K562 (cell line): ENCODE measurements around the gene MARCHF9. TPM values are rescaled to one million over a fixed set of nuclear protein-coding genes. Genes with fewer than 3 reads are reported as not detected.

Experiments
- ARID2 ChIP-seq: fragments of 450-650 bp; IDR thresholded peaks from 2 replicates; pipeline ENCODE4 v1.6.1; 2017; ENCODE audit warnings: antibody characterized with exemption, mild to moderate bottlenecking
- HMG20A ChIP-seq: fragments of 450-650 bp; formaldehyde crosslinking; conservative IDR thresholded peaks from 2 replicates; pipeline ENCODE4 v1.4.0; 2020; ENCODE audit warnings: mild to moderate bottlenecking, mixed read lengths
- KDM4B ChIP-seq, 2 experiments: fragments of 450-650 bp in 1 of 2; sonication (generic) in 1 of 2; IDR thresholded peaks; 2 replicates each; pipeline ENCODE4 v1.6.1; 2016 to 2017; ENCODE audit warnings: borderline replicate concordance in 2 of 2, antibody characterized with exemption in 1 of 2, low read depth in 1 of 2, mild to moderate bottlenecking in 1 of 2
- MLLT1 ChIP-seq, 2 experiments: fragments of 450-650 bp; IDR thresholded peaks; 2 replicates each; pipeline ENCODE4 v1.6.1; 2016
- NEUROD1 ChIP-seq: fragments of 150-350 bp; IDR thresholded peaks from 2 replicates; pipeline ENCODE4 v1.6.1; 2014; ENCODE audit warnings: borderline replicate concordance, low read length, low read depth; ENCODE audit not compliant: partially characterized antibody
- TRIM28 ChIP-seq: fragments of 450-650 bp; IDR thresholded peaks from 2 replicates; pipeline ENCODE4 v1.6.1; 2017
- ZBTB11 ChIP-seq, 3 experiments: fragments of 200-800 bp in 1 of 3; fragments of 250-450 bp in 1 of 3; fragments of 450-650 bp in 1 of 3; sonication (Bioruptor Pico) in 1 of 3; sonication (Bioruptor generic) in 1 of 3; formaldehyde crosslinking in 1 of 3; IDR thresholded peaks; 2 replicates each; pipeline versions ENCODE4 v1.6.1 to v1.8.0; 2016 to 2022; ENCODE audit warnings: mild to moderate bottlenecking in 2 of 3, missing genetic modification characterization in 2 of 3, missing compliant biosample characterization in 1 of 3, moderate library complexity in 1 of 3
- ZKSCAN1 ChIP-seq: fragments of 150-350 bp; IDR thresholded peaks from 2 replicates; pipeline ENCODE4 v1.6.1; 2016; ENCODE audit warnings: low read depth, low read length
- polyA plus RNA-seq, 8 experiments: library from polyadenylated mRNA; depleted of rRNA in 4 of 8; stranded (reverse) in 5 of 8; unstranded in 3 of 8; fragments of >200 nt; fragmentation: Nextera tagmentation in 2 of 8; fragmentation: Illumina TruSeq in 1 of 8; extraction: Ambion mirVana in 2 of 8; extraction: Trizol in 1 of 8; gene quantifications; 2 replicates each; pipeline versions ENCODE4 v1.2.1 to v1.2.3, GENCODE V29; 2011 to 2014; ENCODE audit warnings: inconsistent platforms in 1 of 8, missing spikeins in 1 of 8
- total RNA-seq, 7 experiments: library from RNA; depleted of rRNA in 6 of 7; stranded (reverse); fragments of >200 nt in 6 of 7; fragmentation: Illumina TruSeq in 2 of 7; extraction: Trizol in 2 of 7; gene quantifications; 2 replicates each; pipeline versions ENCODE4 v1.2.1 to v1.2.3, GENCODE V29; 2011 to 2021; ENCODE audit warnings: low replicate concordance in 1 of 7
- TF ChIP-seq, protein P1 (sequence below), 2 experiments: fragments of 450-650 bp; IDR thresholded peaks; 2 replicates each; pipeline ENCODE4 v1.6.1; 2016; ENCODE audit warnings: mild to moderate bottlenecking in 2 of 2, borderline replicate concordance in 1 of 2, low read depth in 1 of 2, moderate library complexity in 1 of 2
- TF ChIP-seq, protein P2 (sequence below): fragments of 450-650 bp; IDR thresholded peaks from 2 replicates; pipeline ENCODE4 v1.6.1; 2016; ENCODE audit warnings: missing biosample characterization, missing genetic modification characterization

The MARCHF9 gene
- total and polyA plus RNA-seq, 9 of the 15 experiments (the other 6 are each of a cell fraction or from before 2014, with no cell fraction given), result 0.80 to 12.4 (median 6.2) TPM

DNA sequence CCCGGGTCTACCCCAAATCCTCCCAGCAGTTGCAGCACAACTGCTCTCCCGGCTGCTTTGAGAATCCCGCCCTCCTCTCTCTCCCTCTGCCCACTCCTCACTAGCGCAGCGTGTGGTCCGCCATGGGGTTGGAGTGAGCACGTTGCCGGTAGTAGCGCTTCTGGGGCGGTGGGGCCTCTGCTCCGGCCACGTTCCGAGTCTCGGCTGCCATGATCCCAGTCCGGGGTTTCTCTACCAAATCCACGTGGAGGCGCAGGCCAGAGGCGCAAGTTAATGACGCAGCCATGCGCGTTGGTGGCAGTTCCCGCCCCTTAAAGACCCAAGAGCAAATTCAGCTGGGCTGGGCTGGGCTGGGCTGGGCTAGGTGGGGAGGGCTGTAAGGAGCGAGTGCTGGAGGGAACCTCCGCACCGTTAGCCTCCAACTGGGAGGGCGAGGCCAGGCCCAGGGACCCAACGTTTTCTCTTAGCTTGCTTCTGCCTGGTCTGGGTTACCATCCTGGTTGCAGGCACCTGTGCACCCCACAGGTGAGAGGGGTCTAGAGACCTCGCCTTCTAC is 17.0 kb downstream of the MARCHF9 start, which contains the start of gene METTL1 (continued):
- TF ChIP-seq, protein P1, sequence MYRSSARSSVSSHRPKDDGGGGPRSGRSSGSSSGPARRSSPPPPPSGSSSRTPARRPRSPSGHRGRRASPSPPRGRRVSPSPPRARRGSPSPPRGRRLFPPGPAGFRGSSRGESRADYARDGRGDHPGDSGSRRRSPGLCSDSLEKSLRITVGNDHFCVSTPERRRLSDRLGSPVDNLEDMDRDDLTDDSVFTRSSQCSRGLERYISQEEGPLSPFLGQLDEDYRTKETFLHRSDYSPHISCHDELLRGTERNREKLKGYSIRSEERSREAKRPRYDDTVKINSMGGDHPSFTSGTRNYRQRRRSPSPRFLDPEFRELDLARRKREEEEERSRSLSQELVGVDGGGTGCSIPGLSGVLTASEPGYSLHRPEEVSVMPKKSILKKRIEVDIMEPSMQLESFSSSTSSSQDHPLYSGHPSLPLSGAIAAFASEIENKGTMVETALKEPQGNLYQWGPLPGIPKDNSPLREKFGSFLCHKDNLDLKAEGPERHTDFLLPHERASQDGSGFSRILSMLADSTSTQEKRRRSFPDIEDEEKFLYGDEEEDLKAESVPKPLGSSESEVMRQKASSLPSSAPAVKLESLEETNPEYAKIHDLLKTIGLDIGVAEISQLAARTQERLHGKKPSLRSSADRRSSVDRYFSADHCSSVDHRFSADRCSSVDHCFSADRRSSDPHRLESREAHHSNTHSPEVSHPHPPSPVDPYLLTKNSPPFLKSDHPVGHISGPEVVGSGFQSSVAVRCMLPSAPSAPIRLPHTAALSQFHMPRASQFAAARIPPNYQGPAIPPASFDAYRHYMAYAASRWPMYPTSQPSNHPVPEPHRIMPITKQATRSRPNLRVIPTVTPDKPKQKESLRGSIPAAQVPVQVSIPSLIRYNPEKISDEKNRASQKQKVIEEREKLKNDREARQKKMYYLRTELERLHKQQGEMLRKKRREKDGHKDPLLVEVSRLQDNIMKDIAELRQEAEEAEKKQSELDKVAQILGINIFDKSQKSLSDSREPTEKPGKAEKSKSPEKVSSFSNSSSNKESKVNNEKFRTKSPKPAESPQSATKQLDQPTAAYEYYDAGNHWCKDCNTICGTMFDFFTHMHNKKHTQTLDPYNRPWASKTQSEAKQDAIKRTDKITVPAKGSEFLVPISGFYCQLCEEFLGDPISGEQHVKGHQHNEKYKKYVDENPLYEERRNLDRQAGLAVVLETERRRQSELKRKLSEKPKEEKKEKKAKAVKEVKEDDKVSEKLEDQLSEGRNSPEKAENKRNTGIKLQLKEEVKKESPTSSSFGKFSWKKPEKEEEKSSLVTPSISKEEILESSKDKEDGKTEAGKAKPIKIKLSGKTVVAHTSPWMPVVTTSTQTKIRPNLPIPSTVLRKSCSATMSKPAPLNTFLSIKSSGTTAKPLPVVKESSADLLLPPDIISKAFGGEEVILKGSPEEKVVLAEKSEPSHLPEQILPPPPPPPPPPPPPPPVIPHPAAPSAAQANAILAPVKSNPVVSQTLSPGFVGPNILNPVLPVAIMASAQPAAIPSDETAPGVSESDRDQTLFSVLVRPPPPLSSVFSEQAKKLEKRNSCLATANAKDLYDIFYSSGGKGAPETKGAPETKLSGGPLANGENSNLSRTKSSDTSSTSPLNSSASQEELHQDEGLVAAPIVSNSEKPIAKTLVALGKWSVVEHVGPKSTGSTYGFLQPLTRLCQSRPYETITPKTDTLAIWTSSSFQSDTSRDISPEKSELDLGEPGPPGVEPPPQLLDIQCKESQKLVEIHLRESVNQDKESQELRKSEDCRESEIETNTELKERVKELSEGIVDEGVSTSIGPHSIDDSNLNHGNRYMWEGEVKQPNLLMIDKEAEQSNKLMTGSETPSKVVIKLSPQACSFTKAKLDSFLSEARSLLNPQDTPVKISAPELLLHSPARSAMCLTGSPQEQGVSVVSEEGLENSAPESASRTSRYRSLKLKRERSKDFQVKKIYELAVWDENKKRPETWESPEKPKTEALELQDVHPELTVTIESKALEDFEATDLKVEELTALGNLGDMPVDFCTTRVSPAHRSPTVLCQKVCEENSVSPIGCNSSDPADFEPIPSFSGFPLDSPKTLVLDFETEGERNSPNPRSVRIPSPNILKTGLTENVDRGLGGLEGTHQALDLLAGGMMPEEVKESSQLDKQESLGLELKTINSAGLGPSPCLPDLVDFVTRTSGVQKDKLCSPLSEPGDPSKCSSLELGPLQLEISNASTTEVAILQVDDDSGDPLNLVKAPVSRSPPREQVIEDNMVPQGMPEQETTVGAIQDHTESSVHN (IDR thresholded peaks at IDR 0.05; ENCODE audit: borderline replicate concordance in 1 of 2, low read depth in 1 of 2), result peak in 1 of 2 experiments; percentile 83; a peak in 2 of 4 replicates
- TF ChIP-seq MLLT1 (IDR thresholded peaks at IDR 0.05) (peak in 1 of 2 experiments; percentile 1; a peak in 1 of 4 replicates), NEUROD1 (peak; percentile 95), HMG20A (no peak), ZBTB11 (CRISPR knock-in tag; IDR thresholded peaks at IDR 0.05) (peak in 1 of 3 experiments; percentile 51; a peak in 1 of 6 replicates), KDM4B (IDR thresholded peaks at IDR 0.05; ENCODE audit: borderline replicate concordance in 2 of 2, low read depth in 1 of 2) (peak in 1 of 2 experiments; percentile 73; a peak in 1 of 4 replicates), ARID2 (no peak), TRIM28 (peak; percentile 50; the same call in 1 of the 2 replicates), ZKSCAN1 (peak; percentile 32; the same call in 1 of the 2 replicates)
- TF ChIP-seq, protein P2, sequence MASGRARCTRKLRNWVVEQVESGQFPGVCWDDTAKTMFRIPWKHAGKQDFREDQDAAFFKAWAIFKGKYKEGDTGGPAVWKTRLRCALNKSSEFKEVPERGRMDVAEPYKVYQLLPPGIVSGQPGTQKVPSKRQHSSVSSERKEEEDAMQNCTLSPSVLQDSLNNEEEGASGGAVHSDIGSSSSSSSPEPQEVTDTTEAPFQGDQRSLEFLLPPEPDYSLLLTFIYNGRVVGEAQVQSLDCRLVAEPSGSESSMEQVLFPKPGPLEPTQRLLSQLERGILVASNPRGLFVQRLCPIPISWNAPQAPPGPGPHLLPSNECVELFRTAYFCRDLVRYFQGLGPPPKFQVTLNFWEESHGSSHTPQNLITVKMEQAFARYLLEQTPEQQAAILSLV, result no peak
